GM12872 (cell line): ENCODE data around the gene TRAPPC2B.
A peak's percentile ranks its signal among the peaks of the same experiment; 100 is the strongest.

Experiments
- TF ChIP-seq, protein P1 (sequence below): IDR thresholded peaks from 3 replicates; pipeline ENCODE4 v1.5.1; 2011; ENCODE audit warnings: low read depth, mild to moderate bottlenecking, low read length, moderate library complexity; ENCODE audit not compliant: insufficient read depth

TRAPPC2B gene

GRCh38 chr19:57376151-57376550 is 12.8 kb downstream of the TRAPPC2B start:
- TF ChIP-seq, protein P1, sequence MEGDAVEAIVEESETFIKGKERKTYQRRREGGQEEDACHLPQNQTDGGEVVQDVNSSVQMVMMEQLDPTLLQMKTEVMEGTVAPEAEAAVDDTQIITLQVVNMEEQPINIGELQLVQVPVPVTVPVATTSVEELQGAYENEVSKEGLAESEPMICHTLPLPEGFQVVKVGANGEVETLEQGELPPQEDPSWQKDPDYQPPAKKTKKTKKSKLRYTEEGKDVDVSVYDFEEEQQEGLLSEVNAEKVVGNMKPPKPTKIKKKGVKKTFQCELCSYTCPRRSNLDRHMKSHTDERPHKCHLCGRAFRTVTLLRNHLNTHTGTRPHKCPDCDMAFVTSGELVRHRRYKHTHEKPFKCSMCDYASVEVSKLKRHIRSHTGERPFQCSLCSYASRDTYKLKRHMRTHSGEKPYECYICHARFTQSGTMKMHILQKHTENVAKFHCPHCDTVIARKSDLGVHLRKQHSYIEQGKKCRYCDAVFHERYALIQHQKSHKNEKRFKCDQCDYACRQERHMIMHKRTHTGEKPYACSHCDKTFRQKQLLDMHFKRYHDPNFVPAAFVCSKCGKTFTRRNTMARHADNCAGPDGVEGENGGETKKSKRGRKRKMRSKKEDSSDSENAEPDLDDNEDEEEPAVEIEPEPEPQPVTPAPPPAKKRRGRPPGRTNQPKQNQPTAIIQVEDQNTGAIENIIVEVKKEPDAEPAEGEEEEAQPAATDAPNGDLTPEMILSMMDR: no peak

GRCh38 chr19:57377498-57378146 is 14.3 kb downstream of the TRAPPC2B start:
- TF ChIP-seq, protein P1: no peak

GRCh38 chr19:57380923-57381322 is 17.6 kb downstream of the TRAPPC2B start:
- TF ChIP-seq, protein P1: no peak

- TF ChIP-seq, protein P1: no peak
Measured at GRCh38 chr19:57382806-57383488, 19.6 kb downstream of the TRAPPC2B start.

- TF ChIP-seq, protein P1: no peak
Measured at GRCh38 chr19:57389194-57389729, 25.9 kb downstream of the TRAPPC2B start.

GRCh38 chr19:57389730-57390598 is 26.6 kb downstream of the TRAPPC2B start, which contains the start of gene ZNF548:
Gene ZNF548 (plus strand): TSS chr19:57389854. CDS start chr19:57390100, 246 bp downstream.
- TF ChIP-seq, protein P1: peak; percentile 18; the same call in 1 of the 3 replicates

DNA sequence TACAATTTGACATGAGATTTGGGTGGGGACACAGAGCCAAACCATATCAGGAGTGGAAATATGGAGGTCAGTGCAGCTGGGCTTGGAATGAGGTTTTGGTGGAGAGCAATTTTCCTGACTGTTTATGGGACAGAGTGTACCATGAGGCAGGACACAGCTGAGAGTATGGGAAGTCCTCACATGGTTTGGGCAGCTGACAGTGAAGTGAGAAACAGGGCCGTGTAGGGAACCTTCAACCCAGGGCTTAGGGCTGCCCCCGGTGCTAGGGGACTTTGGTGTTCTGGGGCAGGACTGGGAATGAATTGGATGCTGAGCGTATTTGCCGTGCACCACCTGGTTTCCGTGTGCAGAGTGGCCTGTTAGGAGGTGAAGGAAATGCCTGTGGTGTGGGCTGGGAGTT is 32.4 kb downstream of the TRAPPC2B start:
- TF ChIP-seq, protein P1: no peak
